Endothelial cell of umbilical vein (primary cell): ENCODE results near the gene RPS6KA4. TPM values are rescaled to one million over a fixed set of nuclear protein-coding genes. Genes with fewer than 3 reads are reported as not detected.

Experiments
- BruUV-seq: library from RNA; stranded (reverse); fragments of 400-500 nt; replicated peaks from 2 replicates; lab custom pipeline; 2021; lab: Mats Ljungman, UMichigan
- CTCF ChIA-PET: fragments of 300-600, 350-600 bp; sonication (Branson Sonifier 250); formaldehyde crosslinking; loops from one replicate; lab custom pipeline; 2021; ENCODE audit warnings: antibody characterized with exemption, inconsistent platforms; lab: Charles Lee
- POLR2A ChIA-PET: fragments of 300-600, 350-600 bp; sonication (Branson Sonifier 250); formaldehyde crosslinking; loops from one replicate; lab custom pipeline; 2021; ENCODE audit warnings: antibody characterized with exemption, inconsistent platforms; lab: Charles Lee
- DNase-seq: peaks from one replicate; pipeline ENCODE4 v3.0.0-alpha.2; 2011; ENCODE audit warnings: low read depth, low spot score
- FAIRE-seq: peaks from 2 replicates; lab custom pipeline; 2011; peaks lifted over from hg19 to GRCh38; lab: Jason Lieb, UNC
- H2AFZ ChIP-seq: 2 replicates; pipeline ENCODE4 v1.6.0; 2012; ENCODE audit warnings: low read depth, low read length, control low read depth, inconsistent platforms
- H3K27ac ChIP-seq: 2 replicates; pipeline ENCODE4 v1.5.1; 2011; ENCODE audit warnings: low read depth, mild to moderate bottlenecking, control low read depth, low read length, moderate library complexity; ENCODE audit not compliant: insufficient read depth
- H3K27me3 ChIP-seq, 2 experiments: 2 replicates each; pipeline versions ENCODE4 v1.6.0 to v1.6.1; 2011; ENCODE audit warnings: low read length in 2 of 2, mixed read lengths in 1 of 2; ENCODE audit not compliant: control insufficient read depth in 2 of 2, insufficient read depth in 2 of 2
- H3K36me3 ChIP-seq, 2 experiments: 2 replicates in 1 of 2; 3 replicates in 1 of 2; pipeline ENCODE4 v1.5.1; 2011; ENCODE audit warnings: low read length in 2 of 2, mild to moderate bottlenecking in 1 of 2, moderate library complexity in 1 of 2; ENCODE audit not compliant: control insufficient read depth in 2 of 2, insufficient read depth in 2 of 2; ENCODE audit errors: extremely low read depth in 1 of 2
- H3K4me1 ChIP-seq: 3 replicates; pipeline ENCODE4 v1.5.1; 2011; ENCODE audit warnings: mild to moderate bottlenecking, low read length; ENCODE audit not compliant: control insufficient read depth, insufficient read depth; ENCODE audit errors: extremely low read depth
- H3K4me2 ChIP-seq: 2 replicates; pipeline ENCODE4 v1.6.1; 2011; ENCODE audit warnings: low read length, control low read depth, mixed read lengths; ENCODE audit not compliant: insufficient read depth
- H3K4me3 ChIP-seq, 3 experiments: fragments of 200-600 bp in 1 of 3; sonication (generic), shearing (Covaris generic) in 1 of 3; replicated peaks in 1 of 3; 2 replicates each; pipeline ENCODE4 v1.5.1; 2011 to 2016; ENCODE audit warnings: control low read depth in 3 of 3, low read length in 3 of 3, mild to moderate bottlenecking in 2 of 3, inconsistent platforms in 1 of 3, low read depth in 1 of 3, moderate library complexity in 1 of 3; ENCODE audit not compliant: insufficient read depth in 1 of 3
- H3K79me2 ChIP-seq: 2 replicates; pipeline ENCODE4 v1.6.0; 2012; ENCODE audit warnings: low read length, inconsistent platforms; ENCODE audit not compliant: control insufficient read depth, insufficient read depth
- H3K9ac ChIP-seq: replicated peaks from 2 replicates; pipeline ENCODE3; 2011; ENCODE audit warnings: low read length, control low read depth; ENCODE audit not compliant: insufficient read depth; ENCODE audit errors: extremely low read depth
- H3K9me1 ChIP-seq: replicated peaks from 3 replicates; pipeline ENCODE4 v1.6.0; 2011; ENCODE audit warnings: mild to moderate bottlenecking, low read length; ENCODE audit not compliant: control insufficient read depth, insufficient read depth; ENCODE audit errors: extremely low read depth
- H3K9me3 ChIP-seq: replicated peaks from 2 replicates; pipeline ENCODE4 v1.5.1; 2012; ENCODE audit warnings: low read length, inconsistent platforms; ENCODE audit not compliant: control insufficient read depth, insufficient read depth
- H4K20me1 ChIP-seq: replicated peaks from 2 replicates; pipeline ENCODE3; 2011; ENCODE audit warnings: mild to moderate bottlenecking, low read length; ENCODE audit not compliant: control insufficient read depth, insufficient read depth; ENCODE audit errors: extremely low read depth
- CTCF ChIP-seq, 2 donors: IDR thresholded peaks; 1 replicate in 1 of 2; 2 replicates in 1 of 2; pipeline ENCODE4 v1.5.1; 2011; ENCODE audit warnings: low read length in 2 of 2, mild to moderate bottlenecking in 2 of 2, moderate library complexity in 2 of 2, control low read depth in 1 of 2, inconsistent platforms in 1 of 2, low read depth in 1 of 2; ENCODE audit not compliant: insufficient read depth in 1 of 2; ENCODE audit errors: extremely low read depth in 1 of 2
- GATA2 ChIP-seq: IDR thresholded peaks from 2 replicates; pipeline ENCODE4 v1.7.0; 2011; ENCODE audit warnings: low read depth, mild to moderate bottlenecking, moderate library complexity, mixed read lengths, low read length; ENCODE audit not compliant: insufficient read length, insufficient read depth
- JUN ChIP-seq: IDR thresholded peaks from 2 replicates; pipeline ENCODE4 v1.6.1; 2011; ENCODE audit warnings: borderline replicate concordance, low read depth; ENCODE audit not compliant: insufficient read length, insufficient read depth
- POLR2A ChIP-seq: IDR thresholded peaks from 2 replicates; pipeline ENCODE4 v1.6.1; 2012; ENCODE audit warnings: low read depth, mild to moderate bottlenecking, control low read depth, low read length
- POLR2AphosphoS5 ChIP-seq: IDR thresholded peaks from 2 replicates; pipeline ENCODE4 v1.6.1; 2012; ENCODE audit warnings: low read depth, mild to moderate bottlenecking, control low read depth, low read length, moderate library complexity; ENCODE audit not compliant: insufficient read depth
- dilution Hi-C: fragments of 300-500 bp; cut with MboI; formaldehyde crosslinking; loops from one replicate; pipeline ENCODE4 v1.15.0; 2019; ENCODE audit warnings: low sequenced_read_pairs; ENCODE audit not compliant: extremely low pct_ligation_motif_present
- intact Hi-C: fragments of 100-400 bp; cut with micrococcal nuclease; formaldehyde crosslinking; loops from one replicate; pipeline ENCODE4 v1.10.0; 2022
- polyA plus RNA-seq, 4 experiments: library from polyadenylated mRNA; depleted of rRNA in 3 of 4; stranded (reverse) in 3 of 4; unstranded in 1 of 4; fragments of >200 nt; gene quantifications; 2 replicates each; pipeline versions ENCODE4 v1.2.1 to v1.2.3, GENCODE V29; 2011 to 2012; ENCODE audit warnings: missing spikeins in 1 of 4
- total RNA-seq: library from RNA; stranded (reverse); gene quantifications from 2 replicates; pipeline ENCODE4 v1.2.3, GENCODE V29; 2021

RPS6KA4 gene
- total and polyA plus RNA-seq, 2 donors (not counting 3 experiments of a cell fraction or from before 2014, with no cell fraction given): 26.5 to 44.1 TPM

DNA sequence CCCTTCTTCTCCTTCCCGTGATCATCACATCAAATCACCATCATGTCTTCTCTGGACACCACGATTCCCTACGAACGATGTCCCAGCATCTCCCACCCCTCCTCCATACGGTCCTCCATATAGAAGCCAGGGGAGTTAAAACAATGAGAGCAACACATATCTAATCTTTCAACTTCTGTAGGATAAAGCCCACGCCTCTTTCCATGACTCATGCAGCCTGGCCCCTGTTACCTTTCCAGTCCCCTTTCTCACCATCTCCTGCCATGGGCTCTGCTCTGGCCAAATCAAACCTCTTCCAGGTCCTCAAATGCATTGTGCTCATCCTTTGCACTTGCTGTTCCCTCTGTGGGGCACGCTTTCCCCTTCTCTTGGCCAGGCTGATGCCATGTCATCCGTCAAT is 23.6 kb downstream of the RPS6KA4 start:
- Histone ChIP-seq H3K4me3 (no peak overlapping the region), H2AFZ (no peak overlapping the region), H3K9me1 (no peaks in the 10 kb centered on the region), H3K27ac (no peak overlapping the region), H3K9ac (no peak overlapping the region), H3K9me3 (no peaks in the 10 kb centered on the region), H3K4me1 (no peaks in the 10 kb centered on the region), H3K36me3 (no peaks in the 10 kb centered on the region), H4K20me1 (no peaks in the 10 kb centered on the region), H3K79me2 (no peaks in the 10 kb centered on the region), H3K27me3 (peaks cover 2 to 6% of the 10 kb centered on the region in 2 experiments), H3K4me2 (no peak overlapping the region)
- intact Hi-C loops: no loop called here
- CTCF ChIA-PET: no interaction called here
- no peak for FAIRE-seq
- BruUV-seq: no TSS peak
- POLR2A ChIA-PET: no interaction called here
- no peak for DNase-seq
- dilution Hi-C loops: no loop called here
- TF ChIP-seq GATA2 (no peak), CTCF (IDR thresholded peaks at IDR 0.05; ENCODE audit: extremely low read depth in 1 of 2, insufficient read depth in 1 of 2, low read depth in 1 of 2, low read length in 2 of 2) (no peak), POLR2AphosphoS5 (no peak), JUN (no peak)

- H3K79me2 ChIP-seq: no peaks in the 10 kb centered on the region
- no peaks in the 10 kb centered on the region for H3K36me3 ChIP-seq
- no peak overlapping the region for H3K4me3 ChIP-seq
- no TSS peak for BruUV-seq
- ChIA-PET POLR2A (no interaction called here), CTCF (no interaction called here)
- DNase-seq: no peak
- no peaks in the 10 kb centered on the region for H3K4me1 ChIP-seq
- H3K27ac ChIP-seq: no peak overlapping the region
- H3K4me2 ChIP-seq: no peak overlapping the region
- H3K27me3 ChIP-seq: peaks cover 2 to 6% of the 10 kb centered on the region in 2 experiments
- no peaks in the 10 kb centered on the region for H3K9me1 ChIP-seq
- H2AFZ ChIP-seq: no peak overlapping the region
- FAIRE-seq: no peak
- no peak for TF ChIP-seq POLR2A
- H4K20me1 ChIP-seq: no peaks in the 10 kb centered on the region
- no peaks in the 10 kb centered on the region for H3K9me3 ChIP-seq
- H3K9ac ChIP-seq: no peak overlapping the region
- intact Hi-C loops: no loop called here
- dilution Hi-C loops: no loop called here
Measured at GRCh38 chr11:64383580-64383979, 24.6 kb downstream of the RPS6KA4 start.
